K562 (cell line): ENCODE measurements around the gene SAMM50.

Experiments used
- NCOA6 ChIP-seq: fragments of 450-650 bp; IDR thresholded peaks from 2 replicates; pipeline ENCODE4 v1.6.1; 2017; ENCODE audit warnings: mild to moderate bottlenecking
- PHB ChIP-seq: fragments of 250-450 bp; sonication (Bioruptor Pico); IDR thresholded peaks from 2 replicates; pipeline ENCODE4 v1.5.0; 2021
- ZBTB7A ChIP-seq: IDR thresholded peaks from 2 replicates; pipeline ENCODE4 v1.6.1; 2011; ENCODE audit warnings: low read depth, mild to moderate bottlenecking, low read length, moderate library complexity, borderline replicate concordance; ENCODE audit not compliant: control insufficient read depth
- TF ChIP-seq, protein P1 (sequence below), 3 experiments: IDR thresholded peaks in 2 of 3; conservative IDR thresholded peaks in 1 of 3; 2 replicates each; pipeline ENCODE4 v1.5.1; 2011 to 2012; ENCODE audit warnings: low read length in 3 of 3, mild to moderate bottlenecking in 3 of 3, control low read depth in 2 of 3, improper control_type of control experiment in 1 of 3, inconsistent platforms in 1 of 3, low read depth in 1 of 3, mixed read lengths in 1 of 3, moderate library complexity in 1 of 3; ENCODE audit not compliant: insufficient read depth in 2 of 3

DNA sequence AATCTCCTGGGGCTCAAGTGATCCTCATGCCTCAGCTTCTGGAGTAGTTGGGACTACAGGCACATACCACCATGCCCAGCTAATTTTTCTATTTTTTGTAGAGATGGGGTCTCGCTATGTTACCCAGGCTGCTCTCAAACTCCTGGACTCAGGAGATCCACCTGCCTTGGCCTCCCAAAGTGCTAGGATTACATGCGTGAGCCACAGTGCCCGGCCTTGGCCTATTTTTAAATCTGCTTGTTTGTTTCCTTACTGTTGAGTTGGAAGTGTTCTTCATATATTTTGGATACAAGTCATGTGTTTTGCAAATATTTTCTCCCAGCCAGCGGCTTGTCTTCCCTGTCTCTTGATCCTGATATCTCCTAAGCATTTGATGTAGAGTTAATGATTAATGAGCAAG lies 73.8 kb downstream of the SAMM50 start:
- TF ChIP-seq NCOA6 (no peak), ZBTB7A (no peak), PHB (CRISPR knock-in tag) (no peak)
- TF ChIP-seq, protein P1, sequence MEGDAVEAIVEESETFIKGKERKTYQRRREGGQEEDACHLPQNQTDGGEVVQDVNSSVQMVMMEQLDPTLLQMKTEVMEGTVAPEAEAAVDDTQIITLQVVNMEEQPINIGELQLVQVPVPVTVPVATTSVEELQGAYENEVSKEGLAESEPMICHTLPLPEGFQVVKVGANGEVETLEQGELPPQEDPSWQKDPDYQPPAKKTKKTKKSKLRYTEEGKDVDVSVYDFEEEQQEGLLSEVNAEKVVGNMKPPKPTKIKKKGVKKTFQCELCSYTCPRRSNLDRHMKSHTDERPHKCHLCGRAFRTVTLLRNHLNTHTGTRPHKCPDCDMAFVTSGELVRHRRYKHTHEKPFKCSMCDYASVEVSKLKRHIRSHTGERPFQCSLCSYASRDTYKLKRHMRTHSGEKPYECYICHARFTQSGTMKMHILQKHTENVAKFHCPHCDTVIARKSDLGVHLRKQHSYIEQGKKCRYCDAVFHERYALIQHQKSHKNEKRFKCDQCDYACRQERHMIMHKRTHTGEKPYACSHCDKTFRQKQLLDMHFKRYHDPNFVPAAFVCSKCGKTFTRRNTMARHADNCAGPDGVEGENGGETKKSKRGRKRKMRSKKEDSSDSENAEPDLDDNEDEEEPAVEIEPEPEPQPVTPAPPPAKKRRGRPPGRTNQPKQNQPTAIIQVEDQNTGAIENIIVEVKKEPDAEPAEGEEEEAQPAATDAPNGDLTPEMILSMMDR (IDR thresholded peaks at IDR 0.05 in 2 of 3, conservative IDR thresholded peaks at IDR 0.05 in 1 of 3; ENCODE audit: insufficient read depth in 2 of 3, low read depth in 1 of 3, low read length in 3 of 3) = no peak
